ENCODE measurements around the gene UBL4B.

UBL4B gene

GRCh38 chr1:110091381-110091780 lies 20.9 kb upstream of the UBL4B start:
- peaks cover 4 to 7% of the 10 kb centered on the region in 2 donors for H3K4me1 Mint-ChIP-seq
- no peaks in the 10 kb centered on the region for H3K36me3 Mint-ChIP-seq
- H3K4me3 Mint-ChIP-seq, result no peak overlapping the region
- DNase-seq (no peak), ATAC-seq (replicated peaks) (no peak)
- peaks cover 22 to 32% of the 10 kb centered on the region in 2 donors for H3K27me3 Mint-ChIP-seq
- H3K9me3 Mint-ChIP-seq, result no peaks in the 10 kb centered on the region
- no peak overlapping the region for H3K27ac Mint-ChIP-seq

GRCh38 chr1:110091791-110092190 lies 20.5 kb upstream of the UBL4B start:
- ATAC-seq (replicated peaks), result no peak
- H3K27ac Mint-ChIP-seq, result no peak overlapping the region
- H3K4me3 Mint-ChIP-seq, result no peak overlapping the region
- H3K27me3 Mint-ChIP-seq, result peaks cover 22 to 28% of the 10 kb centered on the region in 2 donors
- H3K36me3 Mint-ChIP-seq, result no peaks in the 10 kb centered on the region
- peaks cover 4 to 7% of the 10 kb centered on the region in 2 donors for H3K4me1 Mint-ChIP-seq
- no peak for DNase-seq
- no peaks in the 10 kb centered on the region for H3K9me3 Mint-ChIP-seq

- no peak overlapping the region for H3K27ac Mint-ChIP-seq
- DNase-seq (no peak), ATAC-seq (replicated peaks) (no peak)
- H3K27me3 Mint-ChIP-seq, result peaks cover 18 to 21% of the 10 kb centered on the region in 2 donors
- H3K36me3 Mint-ChIP-seq, result no peaks in the 10 kb centered on the region
- no peak overlapping the region for H3K4me3 Mint-ChIP-seq
- no peaks in the 10 kb centered on the region for H3K9me3 Mint-ChIP-seq
- H3K4me1 Mint-ChIP-seq, result peaks cover 1 to 5% of the 10 kb centered on the region in 2 donors
These were observed 19.3 kb upstream of the UBL4B start for GRCh38 chr1:110092991-110093390.

DNA sequence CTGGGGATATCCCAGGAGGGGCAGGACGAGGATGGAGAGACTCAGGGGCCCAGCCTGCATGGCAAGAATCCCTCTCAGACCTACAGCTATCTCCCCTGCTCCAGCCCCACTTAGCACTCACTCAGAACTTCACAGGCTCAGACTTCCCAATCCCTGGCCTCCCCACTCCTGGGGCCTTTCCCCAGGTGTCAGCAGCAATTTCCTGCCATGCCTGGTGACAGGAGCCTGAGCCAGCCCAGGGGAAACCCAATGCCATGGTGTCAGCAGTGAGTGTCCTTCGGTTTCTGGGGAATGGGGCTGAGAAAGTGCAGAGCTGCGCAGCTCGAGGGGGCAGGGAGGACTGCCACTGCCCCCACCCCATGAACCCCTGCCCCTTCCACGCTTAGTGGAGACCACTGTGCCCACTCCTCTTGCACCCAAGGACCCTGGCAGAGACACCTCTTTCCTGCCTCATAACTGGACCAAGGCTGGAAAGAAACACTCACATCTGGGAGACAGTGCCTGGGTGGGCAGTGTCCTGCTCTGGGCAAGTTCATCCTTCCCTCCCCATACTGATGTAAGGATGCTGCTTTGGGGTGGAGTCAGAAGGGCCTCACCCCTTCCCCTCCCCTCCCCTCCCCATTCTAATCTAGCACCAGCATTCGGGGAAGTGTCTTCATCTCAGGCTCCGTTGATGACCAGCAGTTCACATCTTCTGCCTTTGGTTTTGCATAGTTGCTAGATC lies 17.1 kb upstream of the UBL4B start:
- H3K27me3 Mint-ChIP-seq, result peaks cover 19 to 22% of the 10 kb centered on the region in 2 donors
- DNase-seq, result no peak
- no peaks in the 10 kb centered on the region for H3K9me3 Mint-ChIP-seq
- no peaks in the 10 kb centered on the region for H3K36me3 Mint-ChIP-seq
- no peak overlapping the region for H3K27ac Mint-ChIP-seq
- ATAC-seq (replicated peaks), result no peak
- no peak overlapping the region for H3K4me3 Mint-ChIP-seq
- H3K4me1 Mint-ChIP-seq, result peaks cover 0 to 1% of the 10 kb centered on the region in 2 donors

- no peak for DNase-seq
- peaks cover 14 to 16% of the 10 kb centered on the region in 2 donors for H3K27me3 Mint-ChIP-seq
- no peak for ATAC-seq (replicated peaks)
- H3K36me3 Mint-ChIP-seq, result no peaks in the 10 kb centered on the region
- H3K9me3 Mint-ChIP-seq, result no peaks in the 10 kb centered on the region
- H3K4me3 Mint-ChIP-seq, result no peak overlapping the region
- no peak overlapping the region for H3K27ac Mint-ChIP-seq
- H3K4me1 Mint-ChIP-seq, result peaks cover 19 to 20% of the 10 kb centered on the region in 2 donors
These were observed 14.6 kb upstream of the UBL4B start for GRCh38 chr1:110097507-110098221.

GRCh38 chr1:110098222-110099026 lies 13.8 kb upstream of the UBL4B start:
- ATAC-seq (replicated peaks), result no peak
- H3K36me3 Mint-ChIP-seq, result no peaks in the 10 kb centered on the region
- H3K27me3 Mint-ChIP-seq, result peaks cover 13 to 16% of the 10 kb centered on the region in 2 donors
- DNase-seq, result no peak
- peaks cover 20 to 27% of the 10 kb centered on the region in 2 donors for H3K4me1 Mint-ChIP-seq
- no peaks in the 10 kb centered on the region for H3K9me3 Mint-ChIP-seq
- H3K4me3 Mint-ChIP-seq, result no peak overlapping the region
- H3K27ac Mint-ChIP-seq, result no peak overlapping the region

- peaks cover 21 to 30% of the 10 kb centered on the region in 2 donors for H3K4me1 Mint-ChIP-seq
- H3K9me3 Mint-ChIP-seq, result no peaks in the 10 kb centered on the region
- no peak overlapping the region for H3K4me3 Mint-ChIP-seq
- peaks cover 10 to 12% of the 10 kb centered on the region in 2 donors for H3K27me3 Mint-ChIP-seq
- no peak overlapping the region for H3K27ac Mint-ChIP-seq
- no peaks in the 10 kb centered on the region for H3K36me3 Mint-ChIP-seq
- ATAC-seq (replicated peaks) (no peak), DNase-seq (no peak)
These were observed 11.9 kb upstream of the UBL4B start for GRCh38 chr1:110100335-110100734.

- peak; percentile 57 to 59 for ATAC-seq (replicated peaks)
- peak overlapping the region; percentile 76 for H3K27ac Mint-ChIP-seq
- no peaks in the 10 kb centered on the region for H3K36me3 Mint-ChIP-seq
- no peaks in the 10 kb centered on the region for H3K9me3 Mint-ChIP-seq
- H3K27me3 Mint-ChIP-seq, result peaks cover 4% of the 10 kb centered on the region in 2 donors
- peaks cover 23 to 34% of the 10 kb centered on the region in 2 donors for H3K4me1 Mint-ChIP-seq
- no peak for DNase-seq
- H3K4me3 Mint-ChIP-seq, result peak overlapping the region; percentile 5 to 53
These were observed 10.2 kb upstream of the UBL4B start for GRCh38 chr1:110102081-110102480.

GRCh38 chr1:110106013-110106941 lies 6.0 kb upstream of the UBL4B start:
- peak; percentile 86 to 88 for ATAC-seq (replicated peaks)
- Mint-ChIP-seq H3K4me3 (no peak overlapping the region), H3K27me3 (peaks cover 22 to 26% of the 10 kb centered on the region in 2 donors)

DNA sequence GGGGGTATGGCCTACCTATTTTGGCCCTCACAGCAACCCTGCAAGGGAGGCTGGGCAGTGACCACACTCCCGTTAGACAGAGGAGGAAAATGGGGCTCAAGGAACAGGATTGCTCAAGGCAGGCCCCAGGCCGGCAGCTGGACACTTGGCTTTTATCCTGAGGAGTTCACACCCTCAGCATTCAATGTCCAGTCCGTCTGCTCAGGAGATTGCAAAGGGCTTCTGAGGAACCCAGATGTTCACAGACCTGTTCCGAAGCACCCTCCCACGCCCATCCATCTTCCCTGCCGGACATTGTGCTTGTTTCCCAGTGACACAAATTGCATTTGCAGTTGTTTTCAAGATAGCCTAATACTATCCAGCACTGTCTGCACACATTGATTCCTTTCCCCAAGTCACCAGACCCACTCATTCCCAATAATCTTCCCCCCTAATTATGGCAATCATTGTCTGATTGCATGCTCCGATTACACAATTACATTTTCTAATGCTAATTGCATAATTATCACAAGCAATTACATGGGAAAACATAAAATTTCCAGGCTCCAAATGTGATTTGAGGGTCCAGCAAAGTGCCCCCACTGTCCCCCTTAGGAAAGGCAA lies 4.3 kb upstream of the UBL4B start:
- no peak overlapping the region for H3K4me3 Mint-ChIP-seq
- no peak overlapping the region for H3K27ac Mint-ChIP-seq
- peaks cover 32 to 41% of the 10 kb centered on the region in 2 donors for H3K27me3 Mint-ChIP-seq
- no peaks in the 10 kb centered on the region for H3K36me3 Mint-ChIP-seq
- peaks cover 3 to 12% of the 10 kb centered on the region in 2 donors for H3K4me1 Mint-ChIP-seq
- ATAC-seq (replicated peaks) (no peak), DNase-seq (no peak)
- H3K9me3 Mint-ChIP-seq, result no peaks in the 10 kb centered on the region

More at GRCh38 chr1:110106013-110106941, 6.0 kb upstream of the UBL4B start:
- no peaks in the 10 kb centered on the region for H3K36me3 Mint-ChIP-seq
- DNase-seq, result peak; percentile 48
- peaks cover 18 to 29% of the 10 kb centered on the region in 2 donors for H3K4me1 Mint-ChIP-seq
- no peaks in the 10 kb centered on the region for H3K9me3 Mint-ChIP-seq
- H3K27ac Mint-ChIP-seq, result no peak overlapping the region

- Mint-ChIP-seq H3K4me3 (no peak overlapping the region), H3K27me3 (peaks cover 40 to 64% of the 10 kb centered on the region in 2 donors), H3K36me3 (no peaks in the 10 kb centered on the region), H3K9me3 (no peaks in the 10 kb centered on the region), H3K27ac (no peak overlapping the region), H3K4me1 (peaks cover 0 to under 1% of the 10 kb centered on the region in 2 donors)
- no peak for ATAC-seq (replicated peaks)
- DNase-seq, result no peak
These were observed 1.2 kb upstream of the UBL4B start for GRCh38 chr1:110111081-110111480.

- Mint-ChIP-seq H3K9me3 (no peaks in the 10 kb centered on the region), H3K27ac (no peak overlapping the region), H3K4me3 (no peak overlapping the region), H3K36me3 (peaks cover 0 to 2% of the 10 kb centered on the region in 2 donors), H3K27me3 (peaks cover 44 to 73% of the 10 kb centered on the region in 2 donors), H3K4me1 (no peaks in the 10 kb centered on the region)
- ATAC-seq (replicated peaks) (no peak), DNase-seq (no peak)
These were observed 413 bp downstream of the UBL4B start for GRCh38 chr1:110112656-110113055.

GRCh38 chr1:110113551-110113950 lies 1.3 kb downstream of the UBL4B start:
- Mint-ChIP-seq H3K4me1 (no peaks in the 10 kb centered on the region), H3K27ac (no peak overlapping the region), H3K27me3 (peaks cover 37 to 65% of the 10 kb centered on the region in 2 donors), H3K9me3 (no peaks in the 10 kb centered on the region), H3K36me3 (peaks cover 0 to 2% of the 10 kb centered on the region in 2 donors), H3K4me3 (no peak overlapping the region)
- DNase-seq, result no peak
- no peak for ATAC-seq (replicated peaks)

All from stimulated activated naive B cell treated with anti-CD40 and anti-IgM and Interleukin-4, amounts not matched to agents 10 μg/mL and 1 μg/mL and 100 μg/mL, for 72 hours (primary cell).